ENCODE data around the gene MTX2. TPM values are rescaled to one million over a fixed set of nuclear protein-coding genes. Genes with fewer than 3 reads are reported as not detected.

Gene MTX2
- total and polyA plus RNA-seq, 10 of the 15 experiments (the other 5 are each of a cell fraction or from before 2014, with no cell fraction given): 15.7 to 78.1 (median 55.0) TPM

- BruUV-seq (replicated peaks): no TSS peak
- no peak for DNase-seq (ENCODE audit: low read depth, low spot score)
- in situ Hi-C loops (cut with MboI): no loop called here
- H3K27me3 ChIP-seq (replicated peaks in 1 of 2; ENCODE audit: control insufficient read depth in 2 of 2, insufficient read depth in 2 of 2, low read length in 1 of 2): peaks cover 0 to 3% of the 10 kb centered on the region in 2 experiments; a peak in 1 of 4 replicates
- H3K9ac ChIP-seq (ENCODE audit: control insufficient read depth, insufficient read depth, low read length): no peak overlapping the region
- no peak for FAIRE-seq
- H3K4me1 ChIP-seq (ENCODE audit: control insufficient read depth, insufficient read depth, low read length): no peaks in the 10 kb centered on the region
- intact Hi-C loops (cut with micrococcal nuclease; ENCODE audit: unreplicated experiment): no loop called here
- H3K79me2 ChIP-seq (ENCODE audit: control insufficient read depth, insufficient read depth, low read length): no peaks in the 10 kb centered on the region
- H3K4me3 ChIP-seq: no peak overlapping the region
- ChIA-PET SMC1A (ENCODE audit: uncharacterized antibody, unreplicated experiment) (interaction anchor here (1.0 kb wide), 1 partner anchor 190 kb away, joined by 3 read pairs; no protein-coding TSS in a partner anchor), CTCF (interaction anchor here (1.1 kb wide), 1 partner anchor 20 kb away, joined by 5 read pairs; no protein-coding TSS in a partner anchor), RAD21 (ENCODE audit: unreplicated experiment) (no interaction called here), POLR2A (no interaction called here)
- no peak overlapping the region for H3K4me2 ChIP-seq (ENCODE audit: control insufficient read depth, insufficient read depth)
- H4K20me1 ChIP-seq (ENCODE audit: control insufficient read depth, insufficient read depth): no peaks in the 10 kb centered on the region
- no peak overlapping the region for H3K27ac ChIP-seq (ENCODE audit: control insufficient read depth, insufficient read depth)
- no peak overlapping the region for H2AFZ ChIP-seq (ENCODE audit: control insufficient read depth, low read depth, low read length)
- H3K9me3 ChIP-seq (replicated peaks; ENCODE audit: control insufficient read depth, insufficient read depth, low read length): no peaks in the 10 kb centered on the region
- no peaks in the 10 kb centered on the region for H3K36me3 ChIP-seq (ENCODE audit: control insufficient read depth in 2 of 2, insufficient read depth in 2 of 2, low read length in 1 of 2)
- no peak for ATAC-seq
- 0% methylated on average over 3 of the region's 3 CpGs for WGBS (ENCODE audit: insufficient coverage, insufficient replicate concordance, low lambda C conversion rate, missing lambda C conversion rate)
- no peak for TF ChIP-seq IRF5 (IDR thresholded peaks at IDR 0.05; ENCODE audit: borderline replicate concordance)
- TF ChIP-seq EED (IDR thresholded peaks at IDR 0.05; ENCODE audit: low read depth): no peak
- no peak for TF ChIP-seq SP1 (IDR thresholded peaks at IDR 0.05; ENCODE audit: low read depth, low read length)
- no peak for TF ChIP-seq ZNF687 (IDR thresholded peaks at IDR 0.05)
- no peak for TF ChIP-seq NR2C2 (IDR thresholded peaks at IDR 0.05; ENCODE audit: borderline replicate concordance, control insufficient read depth, insufficient read length, low read depth)
- TF ChIP-seq NFYA (IDR thresholded peaks at IDR 0.05; ENCODE audit: borderline replicate concordance, low read depth, low read length): no peak
- TF ChIP-seq POLR2A (IDR thresholded peaks at IDR 0.05; ENCODE audit: low read depth, low read length): no peak
- TF ChIP-seq PAX8 (IDR thresholded peaks at IDR 0.05): no peak
- no peak for TF ChIP-seq SPI1 (IDR thresholded peaks at IDR 0.05; ENCODE audit: borderline replicate concordance, insufficient read depth, low read depth, low read length)
- no peak for TF ChIP-seq GATAD2B (conservative IDR thresholded peaks at IDR 0.05; ENCODE audit: low read depth)
- TF ChIP-seq EP300 (IDR thresholded peaks at IDR 0.05; ENCODE audit: borderline replicate concordance in 1 of 2, control insufficient read depth in 1 of 2, low read depth in 2 of 2, low read length in 2 of 2): no peak
- TF ChIP-seq ZNF622 (IDR thresholded peaks at IDR 0.05): no peak
- TF ChIP-seq KAT2A (conservative IDR thresholded peaks at IDR 0.05; ENCODE audit: control insufficient read depth, low read depth, low read length): no peak
- TF ChIP-seq CEBPB (IDR thresholded peaks at IDR 0.05; ENCODE audit: borderline replicate concordance in 1 of 2, low read depth in 2 of 2, low read length in 2 of 2): no peak
- no peak for TF ChIP-seq PKNOX1 (IDR thresholded peaks at IDR 0.05)
- TF ChIP-seq TCF7 (IDR thresholded peaks at IDR 0.05; ENCODE audit: borderline replicate concordance): no peak
- TF ChIP-seq SUZ12 (IDR thresholded peaks at IDR 0.05; ENCODE audit: unreplicated experiment): no peak
- no peak for TF ChIP-seq JUNB (IDR thresholded peaks at IDR 0.05)
Observed at GRCh38 chr2:176364273-176364977, 95.2 kb downstream of the MTX2 start.
